ENCODE results near the gene MAN1A2. TPM values are rescaled to one million over a fixed set of nuclear protein-coding genes. Genes with fewer than 3 reads are reported as not detected.
"Not testable (repeated sequence)": the region's sequence is repeated elsewhere in the genome, so short reads cannot be mapped to it uniquely, and the experiment has no call there.

The MAN1A2 gene
- polyA plus RNA-seq (ENCODE audit: insufficient read length in 4 of 4): 10 to 100 TPM; 37.9 to 51.0 (median 47.3) TPM

GRCh38 chr1:117367046-117368025, at the start of gene MAN1A2:
Gene MAN1A2 (plus strand): TSS chr1:117367449. CDS start chr1:117368184, 735 bp downstream.
- DNase-seq (ENCODE audit: low read depth in 4 of 4, low spot score in 3 of 4): peak; percentile 69 to 71 (median 70)

GRCh38 chr1:117318011-117318410, 49.2 kb upstream of the MAN1A2 start:
- DNase-seq (ENCODE audit: low read depth in 4 of 4, low spot score in 3 of 4): no peak

- DNase-seq (ENCODE audit: low read depth in 4 of 4, low spot score in 3 of 4): no peak
These were observed 48.8 kb upstream of the MAN1A2 start for GRCh38 chr1:117318426-117318825.

- DNase-seq (ENCODE audit: low read depth in 4 of 4, low spot score in 3 of 4): no peak
These were observed 46.7 kb upstream of the MAN1A2 start for GRCh38 chr1:117320515-117320914.

- no peak for DNase-seq (ENCODE audit: low read depth in 4 of 4, low spot score in 3 of 4)
These were observed 45.3 kb upstream of the MAN1A2 start for GRCh38 chr1:117321680-117322609.

GRCh38 chr1:117324357-117324756, 42.9 kb upstream of the MAN1A2 start:
- DNase-seq (ENCODE audit: low read depth in 4 of 4, low spot score in 3 of 4): no peak

- DNase-seq (ENCODE audit: low read depth in 4 of 4, low spot score in 3 of 4): not testable (repeated sequence)
These were observed 41.2 kb upstream of the MAN1A2 start for GRCh38 chr1:117326035-117326434.

GRCh38 chr1:117327011-117327410, 40.2 kb upstream of the MAN1A2 start:
- DNase-seq (ENCODE audit: low read depth in 4 of 4, low spot score in 3 of 4): no peak

- no peak for DNase-seq (ENCODE audit: low read depth in 4 of 4, low spot score in 3 of 4)
These were observed 31.7 kb upstream of the MAN1A2 start for GRCh38 chr1:117335376-117336086.

GRCh38 chr1:117336088-117336817, 31.0 kb upstream of the MAN1A2 start:
- DNase-seq (ENCODE audit: low read depth in 4 of 4, low spot score in 3 of 4): no peak

GRCh38 chr1:117339866-117340700, 27.2 kb upstream of the MAN1A2 start:
- peak in 3 of 4 donors; percentile 32 to 45 (median 41) for DNase-seq (ENCODE audit: low read depth in 4 of 4, low spot score in 3 of 4)

- no peak for DNase-seq (ENCODE audit: low read depth in 4 of 4, low spot score in 3 of 4)
These were observed 26.1 kb upstream of the MAN1A2 start for GRCh38 chr1:117341123-117341522.

GRCh38 chr1:117342397-117342796, 24.9 kb upstream of the MAN1A2 start:
- no peak for DNase-seq (ENCODE audit: low read depth in 4 of 4, low spot score in 3 of 4)

- DNase-seq (ENCODE audit: low read depth in 4 of 4, low spot score in 3 of 4): no peak
These were observed 20.9 kb upstream of the MAN1A2 start for GRCh38 chr1:117346206-117346928.

- DNase-seq (ENCODE audit: low read depth in 4 of 4, low spot score in 3 of 4): no peak
These were observed 19.3 kb upstream of the MAN1A2 start for GRCh38 chr1:117347907-117348306.

- not testable (repeated sequence) for DNase-seq (ENCODE audit: low read depth in 4 of 4, low spot score in 3 of 4)
These were observed 14.6 kb upstream of the MAN1A2 start for GRCh38 chr1:117352695-117353094.

GRCh38 chr1:117357833-117358603, 9.2 kb upstream of the MAN1A2 start:
- DNase-seq (ENCODE audit: low read depth in 4 of 4, low spot score in 3 of 4): not testable (repeated sequence)

- DNase-seq (ENCODE audit: low read depth in 4 of 4, low spot score in 3 of 4): not testable (repeated sequence)
These were observed 8.7 kb upstream of the MAN1A2 start for GRCh38 chr1:117358604-117358887.
